Ectodermal cell (in vitro differentiated cells): ENCODE data around the gene CCDC158.
A peak's percentile ranks its signal among the peaks of the same experiment; 100 is the strongest.

ENCODE experiments used
- H3K27ac ChIP-seq: 2 replicates; pipeline ENCODE4 v1.7.0; 2013; ENCODE audit warnings: mild to moderate bottlenecking, low read depth, low read length; ENCODE audit not compliant: insufficient read depth, poor library complexity, severe bottlenecking
- H3K27me3 ChIP-seq: 2 replicates; pipeline ENCODE4 v1.7.0; 2013; ENCODE audit warnings: mild to moderate bottlenecking, low read length; ENCODE audit not compliant: insufficient read depth, control insufficient read depth, poor library complexity, severe bottlenecking
- H3K36me3 ChIP-seq: one replicate; pipeline ENCODE4 v1.7.0; 2013; ENCODE audit warnings: low read length; ENCODE audit not compliant: control insufficient read depth, insufficient read depth
- H3K4me1 ChIP-seq: one replicate; pipeline ENCODE4 v1.7.0; 2013; ENCODE audit warnings: low read length; ENCODE audit not compliant: control insufficient read depth, insufficient read depth
- H3K4me3 ChIP-seq: 2 replicates; pipeline ENCODE4 v1.7.0; 2013; ENCODE audit warnings: low read depth, low read length, control low read depth; ENCODE audit not compliant: insufficient read depth
- H3K9me3 ChIP-seq: 2 replicates; pipeline ENCODE4 v1.7.0; 2013; ENCODE audit warnings: mild to moderate bottlenecking, low read length, moderate library complexity; ENCODE audit not compliant: control insufficient read depth
- WGBS, 2 experiments: methylation state at CpG; one replicate each; pipeline ENCODE4 v1.1.7; 2013; ENCODE audit warnings: missing lambda C conversion rate in 2 of 2; 5-methylcytosine and 5-hydroxymethylcytosine counted together

Gene CCDC158

DNA sequence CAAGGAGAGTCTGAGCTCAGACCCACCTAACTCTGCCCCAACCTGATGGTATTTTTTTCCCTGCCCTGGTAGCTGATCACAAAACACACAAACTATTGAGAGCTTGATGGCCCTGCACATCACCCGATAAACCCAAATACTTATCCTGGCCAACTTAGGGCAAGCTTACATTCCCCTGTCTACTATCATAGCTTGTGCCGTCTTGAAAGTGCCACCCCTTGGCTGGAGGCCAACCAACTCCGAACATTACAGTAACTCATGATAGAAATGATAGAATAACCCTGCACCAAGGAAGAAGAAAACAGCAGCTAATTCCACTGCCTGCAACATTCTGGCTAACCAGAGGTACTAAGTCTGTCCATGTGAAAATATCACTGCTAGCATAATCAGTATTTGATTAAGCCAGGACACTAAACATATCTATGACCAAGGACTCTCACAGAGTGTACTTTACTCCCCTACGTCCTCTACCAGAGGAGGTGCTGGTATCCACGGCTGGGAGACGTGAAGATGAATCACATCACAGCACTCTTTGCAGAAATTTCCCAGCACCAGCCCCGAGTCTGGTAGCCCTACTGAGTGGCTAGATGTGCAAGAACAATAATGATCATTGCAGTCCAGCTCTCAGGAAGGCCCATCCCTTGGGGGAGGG lies 105.5 kb downstream of the CCDC158 start:
- H3K4me1 ChIP-seq: no peaks in the 10 kb centered on the region
- 82 to 87% methylated on average over 7 of the region's 7 CpGs for WGBS, 2 experiments
- no peak overlapping the region for H3K4me3 ChIP-seq
- no peaks in the 10 kb centered on the region for H3K27me3 ChIP-seq
- H3K27ac ChIP-seq: no peak overlapping the region
- H3K36me3 ChIP-seq: no peaks in the 10 kb centered on the region
- no peaks in the 10 kb centered on the region for H3K9me3 ChIP-seq

DNA sequence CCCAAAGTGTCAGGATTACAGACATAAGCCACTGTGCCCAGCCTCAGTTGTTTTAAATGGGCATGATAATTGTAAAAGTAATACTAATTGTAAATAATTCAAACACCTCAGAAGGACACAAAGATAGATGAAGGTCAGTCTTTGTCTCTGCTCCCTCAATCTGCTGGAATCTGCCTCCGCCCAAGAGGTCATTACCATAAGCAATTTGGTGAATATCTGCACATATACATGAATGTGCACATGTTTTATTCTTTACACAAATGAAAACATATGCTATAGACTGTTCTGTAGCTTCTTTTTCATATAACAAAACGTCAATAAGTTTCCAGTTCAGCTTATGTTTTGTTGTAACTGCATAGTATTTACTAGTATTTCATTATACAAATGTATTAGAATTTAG lies 107.4 kb downstream of the CCDC158 start:
- H3K4me1 ChIP-seq: no peaks in the 10 kb centered on the region
- no peaks in the 10 kb centered on the region for H3K27me3 ChIP-seq
- H3K36me3 ChIP-seq: no peaks in the 10 kb centered on the region
- WGBS, 2 experiments: 71 to 100% methylated on average over 1 to 2 of the region's 2 CpGs
- no peaks in the 10 kb centered on the region for H3K9me3 ChIP-seq
- H3K27ac ChIP-seq: no peak overlapping the region
- H3K4me3 ChIP-seq: no peak overlapping the region

DNA sequence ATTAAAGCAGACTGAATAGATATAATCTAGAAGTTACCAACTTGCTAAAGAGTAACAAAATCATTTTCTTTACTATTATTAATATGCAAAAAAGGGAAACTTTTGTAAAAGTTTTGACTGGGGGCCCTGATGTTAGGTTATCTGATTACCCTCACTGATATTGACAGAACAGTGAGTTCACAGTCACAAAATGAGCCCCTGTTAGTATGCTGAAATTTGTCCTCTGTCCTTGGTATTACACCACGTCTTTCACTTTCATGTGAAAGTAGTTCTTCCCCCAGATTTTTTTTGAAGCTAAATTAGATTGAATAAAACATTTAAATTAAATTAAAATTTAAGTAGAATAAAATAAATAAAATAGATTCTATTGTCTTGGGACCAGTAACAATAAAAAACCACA lies 108.5 kb downstream of the CCDC158 start:
- 63 to 75% methylated on average over 1 of the region's 1 CpG for WGBS, 2 experiments

DNA sequence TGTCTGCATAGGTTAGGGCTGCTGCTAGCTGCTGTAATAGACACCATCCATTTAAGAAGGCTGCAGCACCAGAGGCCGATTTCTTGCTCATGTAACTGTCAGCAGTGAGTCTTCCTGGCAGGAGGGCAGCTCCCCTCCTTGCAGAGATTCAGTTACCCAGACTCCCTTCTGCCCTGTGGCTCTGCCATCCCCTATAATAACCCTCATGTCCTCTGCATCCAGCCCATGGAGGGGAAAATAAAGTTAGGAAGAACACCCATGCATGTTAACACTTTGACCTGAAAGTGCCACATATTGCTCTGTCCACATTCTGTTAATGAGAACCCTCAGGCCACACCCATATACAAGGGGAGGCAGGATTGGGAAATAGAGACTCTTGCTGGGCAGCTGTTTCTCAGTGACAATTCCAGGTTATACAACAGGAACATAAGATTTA lies 109.0 kb downstream of the CCDC158 start:
- no peaks in the 10 kb centered on the region for H3K4me1 ChIP-seq
- H3K9me3 ChIP-seq: no peaks in the 10 kb centered on the region
- no peak overlapping the region for H3K27ac ChIP-seq
- no peaks in the 10 kb centered on the region for H3K36me3 ChIP-seq
- peaks cover 3% of the 10 kb centered on the region for H3K27me3 ChIP-seq
- H3K4me3 ChIP-seq: no peak overlapping the region
- 54 to 60% methylated on average over 1 of the region's 1 CpG for WGBS, 2 experiments

More for the DNA sequence above, 108.5 kb downstream of the CCDC158 start:
- Histone ChIP-seq H3K27me3 (peaks cover 1% of the 10 kb centered on the region), H3K27ac (no peak overlapping the region), H3K9me3 (no peaks in the 10 kb centered on the region), H3K36me3 (no peaks in the 10 kb centered on the region), H3K4me1 (no peaks in the 10 kb centered on the region), H3K4me3 (no peak overlapping the region)

DNA sequence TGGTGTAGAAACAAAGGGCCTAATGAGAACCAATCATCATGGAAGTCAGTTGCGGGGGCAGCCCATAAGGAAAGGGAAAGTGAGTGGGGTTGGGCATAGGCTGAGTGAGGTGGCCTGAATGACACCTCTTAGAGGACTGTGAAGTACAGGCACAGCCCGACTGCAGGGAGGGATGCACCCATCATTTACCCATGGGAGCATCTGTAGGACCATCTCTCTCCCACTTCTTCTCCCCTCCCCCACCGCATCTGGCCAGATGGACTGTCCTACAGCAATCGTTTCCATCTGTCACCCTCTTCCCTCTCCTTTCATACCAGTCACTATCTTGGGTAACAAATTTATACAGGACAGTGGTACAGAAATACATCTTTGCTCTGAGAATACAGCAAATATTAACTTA lies 110.3 kb downstream of the CCDC158 start:
- peaks cover 8% of the 10 kb centered on the region for H3K27me3 ChIP-seq
- H3K36me3 ChIP-seq: no peaks in the 10 kb centered on the region
- no peaks in the 10 kb centered on the region for H3K4me1 ChIP-seq
- H3K9me3 ChIP-seq: no peaks in the 10 kb centered on the region
- 92 to 94% methylated on average over 4 of the region's 4 CpGs for WGBS, 2 experiments
- H3K27ac ChIP-seq: no peak overlapping the region
- H3K4me3 ChIP-seq: no peak overlapping the region

DNA sequence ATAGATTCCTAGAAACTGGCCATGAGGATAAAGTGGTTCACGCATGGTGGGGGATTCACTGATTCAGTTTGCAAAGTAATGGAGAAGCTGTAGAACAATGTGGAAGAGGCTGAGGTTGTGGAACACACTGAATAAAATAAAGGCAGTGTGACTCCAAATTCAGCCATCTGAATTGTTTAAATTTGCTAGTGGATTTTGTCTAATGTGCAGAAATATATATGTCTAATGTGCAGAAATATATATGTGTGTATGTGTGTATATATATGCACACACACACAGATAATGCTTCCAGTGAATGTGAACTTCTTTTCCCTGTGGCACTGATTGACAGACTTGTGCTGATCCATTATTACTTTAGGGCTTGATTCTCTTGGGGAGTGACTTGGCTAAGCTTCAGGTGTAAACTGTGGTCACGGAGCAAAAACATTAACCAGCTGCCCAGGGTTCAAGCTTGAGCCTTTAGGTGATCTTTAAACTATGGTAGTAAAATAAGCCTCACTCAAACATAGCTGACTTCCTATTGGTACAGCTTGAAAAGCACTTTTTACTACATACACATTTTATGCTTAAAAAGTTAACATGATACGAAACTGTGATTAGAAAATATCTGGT lies 110.9 kb downstream of the CCDC158 start:
- H3K27me3 ChIP-seq: peaks cover 14% of the 10 kb centered on the region
- WGBS, 2 experiments: 93 to 99% methylated on average over 3 of the region's 3 CpGs
- H3K9me3 ChIP-seq: no peaks in the 10 kb centered on the region
- H3K27ac ChIP-seq: no peak overlapping the region
- H3K36me3 ChIP-seq: no peaks in the 10 kb centered on the region
- H3K4me1 ChIP-seq: no peaks in the 10 kb centered on the region
- no peak overlapping the region for H3K4me3 ChIP-seq

DNA sequence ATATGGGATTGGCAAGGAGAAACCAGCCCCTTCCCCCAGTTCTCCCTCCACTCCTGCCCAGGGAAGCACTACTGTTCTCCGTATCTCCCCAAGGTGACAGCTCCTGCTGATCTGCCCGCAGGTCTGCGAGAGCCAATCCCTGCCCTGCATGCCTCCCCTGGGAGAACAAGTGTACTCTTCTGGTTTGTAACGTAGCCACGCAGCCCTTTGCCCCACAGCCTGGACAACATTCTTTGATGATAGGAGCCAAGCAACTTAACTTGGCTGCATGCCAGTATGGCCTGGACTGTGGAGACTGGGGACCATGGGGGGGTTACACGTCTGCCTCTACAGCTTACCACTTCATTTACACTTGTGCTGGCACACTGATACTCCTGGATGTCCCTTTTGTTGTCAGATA lies 112.4 kb downstream of the CCDC158 start:
- no peaks in the 10 kb centered on the region for H3K4me1 ChIP-seq
- no peak overlapping the region for H3K27ac ChIP-seq
- H3K27me3 ChIP-seq: peaks cover 18% of the 10 kb centered on the region
- 88 to 91% methylated on average over 6 of the region's 6 CpGs for WGBS, 2 experiments
- no peak overlapping the region for H3K4me3 ChIP-seq
- H3K36me3 ChIP-seq: no peaks in the 10 kb centered on the region
- no peaks in the 10 kb centered on the region for H3K9me3 ChIP-seq

DNA sequence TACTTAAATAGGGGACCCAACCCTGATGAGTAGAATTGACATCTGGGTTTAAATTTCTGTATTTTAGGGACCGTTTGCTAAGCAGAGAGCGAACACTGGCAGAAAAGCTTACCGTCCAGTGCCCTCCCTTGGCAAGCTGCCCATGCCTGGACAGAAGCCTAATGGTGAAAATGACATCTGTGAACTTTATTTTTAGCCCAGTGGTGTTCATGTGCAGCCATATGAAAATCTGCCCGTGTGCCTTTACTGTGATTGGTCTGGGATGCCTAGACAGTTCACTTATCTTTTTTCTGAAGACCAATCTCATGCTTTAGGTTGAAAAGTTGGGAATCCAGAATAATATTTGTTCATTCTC lies 113.3 kb downstream of the CCDC158 start:
- WGBS, 2 experiments: 82 to 87% methylated on average over 4 of the region's 4 CpGs
- Histone ChIP-seq H3K27ac (no peak overlapping the region), H3K4me3 (peak overlapping the region; percentile 64), H3K36me3 (no peaks in the 10 kb centered on the region), H3K4me1 (no peaks in the 10 kb centered on the region), H3K27me3 (peaks cover 18% of the 10 kb centered on the region), H3K9me3 (no peaks in the 10 kb centered on the region)

DNA sequence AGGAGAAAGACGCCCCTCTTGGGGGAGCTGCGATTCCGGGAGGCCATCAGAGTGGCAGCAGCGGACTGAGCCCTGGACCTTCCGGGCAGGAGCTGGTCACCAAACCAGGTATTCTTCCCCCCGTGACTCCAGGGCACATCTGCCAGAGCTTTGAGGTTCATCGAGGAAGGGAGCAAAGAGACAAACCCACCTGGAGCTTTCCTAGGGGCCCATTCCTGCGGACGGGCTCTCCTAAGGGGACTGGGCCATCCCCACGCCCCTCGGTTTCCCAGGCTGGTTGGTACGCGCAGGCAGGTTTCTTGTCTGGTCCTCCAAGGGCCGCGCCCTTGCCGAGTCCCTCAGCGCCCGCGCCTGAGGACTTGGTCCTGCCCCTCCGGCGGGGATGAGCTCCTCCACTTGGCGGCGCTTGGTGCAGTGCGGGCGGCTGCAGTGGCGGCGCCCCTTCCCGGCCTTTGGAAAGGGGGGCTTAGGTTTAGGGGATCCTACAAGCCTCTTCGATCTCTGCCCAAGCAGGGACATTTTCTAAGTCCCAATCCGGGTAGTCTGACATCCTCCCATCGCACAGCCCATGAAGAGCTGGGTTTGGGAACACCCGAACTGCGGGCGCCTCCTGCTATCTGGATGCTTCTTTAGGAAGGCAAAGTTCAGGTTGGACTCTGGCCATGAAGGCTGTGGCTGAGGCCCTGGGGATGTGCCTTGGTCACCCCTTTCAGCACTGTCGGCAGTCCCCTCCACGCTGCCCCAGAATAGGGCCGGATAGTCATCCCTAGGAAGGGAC lies 113.9 kb downstream of the CCDC158 start:
- H3K27me3 ChIP-seq: peaks cover 18% of the 10 kb centered on the region

More for the DNA sequence above, 113.9 kb downstream of the CCDC158 start:
- Histone ChIP-seq H3K4me1 (no peaks in the 10 kb centered on the region), H3K27ac (no peak overlapping the region), H3K9me3 (no peaks in the 10 kb centered on the region), H3K36me3 (no peaks in the 10 kb centered on the region), H3K4me3 (peak overlapping the region; percentile 64)
- WGBS, 2 experiments: 8% methylated on average over 37 of the region's 37 CpGs
